Dermis microvascular lymphatic vessel endothelial cell (primary cell): ENCODE measurements around the gene PLS3. TPM values are rescaled to one million over a fixed set of nuclear protein-coding genes. Genes with fewer than 3 reads are reported as not detected.

Source experiments
- DNase-seq, 2 donors: peaks; one replicate each; pipeline versions ENCODE4 v3.0.0 to v3.0.0-alpha.2; 2010; ENCODE audit warnings: low read depth in 2 of 2
- total RNA-seq: library from RNA; depleted of rRNA; stranded (reverse); fragments of >200 nt; gene quantifications from 2 replicates; pipeline ENCODE4 v1.2.1, GENCODE V29; 2014

Gene PLS3
- total RNA-seq, 1 donor from 2014 or later, result 330 TPM

DNA sequence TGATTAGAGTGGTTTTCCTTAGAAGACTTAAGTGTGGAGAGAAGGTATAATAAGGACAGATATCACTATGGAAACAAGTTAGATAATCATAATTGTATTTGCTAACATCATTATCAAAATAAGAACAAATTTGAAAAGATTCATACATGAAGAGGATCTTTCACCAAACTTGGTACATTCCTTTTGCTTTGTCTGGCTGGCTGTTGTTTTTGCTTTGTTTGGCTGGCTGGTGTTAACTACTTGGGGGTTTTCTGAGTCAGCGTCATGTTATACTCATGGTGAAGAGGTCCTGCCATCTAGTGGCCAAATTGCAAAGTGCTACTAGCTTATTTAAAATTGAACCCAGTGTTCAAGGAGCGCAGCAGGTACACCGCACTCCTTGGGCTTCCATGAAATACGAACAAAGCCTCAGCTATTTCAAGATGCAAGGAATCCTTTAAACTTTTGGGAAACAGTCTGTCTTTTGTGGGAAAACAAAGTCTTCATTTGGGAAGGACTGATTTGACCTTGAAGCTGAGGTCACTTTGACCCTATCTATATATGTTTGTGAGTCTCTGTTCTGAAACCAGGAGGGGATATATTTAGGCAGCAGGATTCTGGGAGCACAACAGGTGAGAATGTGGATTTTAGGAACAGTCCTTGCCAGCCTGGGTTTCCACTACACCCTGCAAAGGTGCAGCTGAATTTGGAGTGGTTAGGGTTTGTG is 129.7 kb downstream of the PLS3 start:
- peak; percentile 75 to 87 for DNase-seq

GRCh38 chrX:115693476-115693875 is 132.5 kb downstream of the PLS3 start:
- DNase-seq, result no peak

DNA sequence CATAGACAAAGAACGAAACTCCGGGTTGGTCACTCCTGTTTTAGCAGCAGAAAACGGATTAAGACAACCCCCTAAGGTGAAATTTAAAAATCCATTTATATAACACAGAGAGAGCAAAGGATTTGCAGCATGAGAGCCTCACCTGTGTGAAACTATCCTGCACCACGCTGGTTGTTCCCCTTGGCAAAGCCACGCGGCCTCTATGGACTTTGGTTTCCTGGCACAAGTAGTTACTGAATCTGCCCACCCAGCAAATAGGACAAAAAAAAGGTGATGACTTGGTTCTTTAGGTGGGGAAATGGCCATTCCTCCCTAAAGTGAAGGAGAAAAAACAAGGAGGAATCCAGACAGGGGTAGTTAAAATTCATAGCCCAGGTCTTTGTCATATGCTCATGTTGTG is 133.1 kb downstream of the PLS3 start:
- DNase-seq, result no peak

GRCh38 chrX:115696039-115696438 is 135.1 kb downstream of the PLS3 start:
- no peak for DNase-seq

DNA sequence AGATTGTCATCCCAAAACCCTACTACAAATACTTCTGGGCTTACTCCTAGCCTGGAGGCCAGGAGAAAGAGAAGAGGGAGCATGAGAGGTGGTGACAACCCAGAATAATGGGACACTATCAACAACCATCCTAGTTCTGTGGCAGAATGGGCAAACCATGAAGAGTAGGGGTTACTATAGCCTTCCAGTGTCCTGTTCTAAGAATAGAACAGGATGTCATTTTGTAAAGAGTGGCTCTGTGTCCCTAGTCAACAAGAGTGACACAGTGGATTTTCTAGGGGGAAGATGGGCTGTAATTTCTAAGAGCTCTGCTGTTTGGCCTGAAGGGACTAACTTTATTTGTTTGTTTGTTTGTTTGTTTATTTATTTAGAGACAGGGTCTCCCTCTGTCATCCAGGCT is 136.0 kb downstream of the PLS3 start:
- no peak for DNase-seq

GRCh38 chrX:115697806-115698205 is 136.8 kb downstream of the PLS3 start:
- DNase-seq, result no peak
